SK-N-SH (cell line): Measurements from ENCODE around the gene EYA3. TPM values are rescaled to one million over a fixed set of nuclear protein-coding genes. Genes with fewer than 3 reads are reported as not detected.

Experiments
- CTCF ChIA-PET: fragments of 300-600, 350-600 bp; formaldehyde crosslinking; extraction: SDS; loops from one replicate; lab custom pipeline; 2021; lab: Yijun Ruan, JAX
- POLR2A ChIA-PET: fragments of 350-600 bp; sonication (Branson Sonifier 250); formaldehyde crosslinking; extraction: SDS; loops from one replicate; lab custom pipeline; 2020; ENCODE audit warnings: antibody characterized with exemption, inconsistent platforms; lab: Yijun Ruan, JAX
- DNase-seq: peaks from one replicate; pipeline ENCODE4 v3.0.0; 2012
- H2AFZ ChIP-seq: fragments of 200-600 bp; sonication (generic); 2 replicates; pipeline ENCODE4 v1.8.1; 2016; ENCODE audit warnings: antibody characterized with exemption, mild to moderate bottlenecking, low read depth
- H3F3A ChIP-seq: fragments of 200-600 bp; sonication (generic); replicated peaks from 2 replicates; pipeline ENCODE3; 2016; ENCODE audit warnings: antibody characterized with exemption, mild to moderate bottlenecking; ENCODE audit not compliant: insufficient read depth
- H3K27ac ChIP-seq, 2 experiments: fragments of 200-500 bp in 1 of 2; fragments of 200-600 bp in 1 of 2; sonication (Bioruptor generic) in 1 of 2; sonication (generic), shearing (Covaris generic) in 1 of 2; 2 replicates each; pipeline versions ENCODE4 v1.5.1 to v1.6.1; 2014 to 2016; ENCODE audit warnings: low read depth in 2 of 2, inconsistent platforms in 1 of 2, low read length in 1 of 2, mild to moderate bottlenecking in 1 of 2, mixed read lengths in 1 of 2
- H3K27me3 ChIP-seq: fragments of 200-600 bp; sonication (generic), shearing (Covaris generic); 2 replicates; pipeline ENCODE4 v1.6.1; 2016; ENCODE audit warnings: mixed run types; ENCODE audit not compliant: insufficient read depth
- H3K36me3 ChIP-seq, 2 experiments: fragments of 200-500 bp in 1 of 2; fragments of 200-600 bp in 1 of 2; sonication (Bioruptor generic) in 1 of 2; sonication (generic) in 1 of 2; replicated peaks in 1 of 2; 2 replicates each; pipeline versions ENCODE3 to v1.5.1; 2014 to 2016; ENCODE audit warnings: low read length in 1 of 2, mild to moderate bottlenecking in 1 of 2; ENCODE audit not compliant: insufficient read depth in 2 of 2, control insufficient read depth in 1 of 2
- H3K4me1 ChIP-seq, 2 experiments: fragments of 200-500 bp in 1 of 2; fragments of 200-600 bp in 1 of 2; sonication (Bioruptor generic) in 1 of 2; sonication (generic), shearing (Covaris generic) in 1 of 2; 2 replicates each; pipeline versions ENCODE4 v1.5.1 to v1.6.1; 2014 to 2016; ENCODE audit warnings: low read depth in 1 of 2, low read length in 1 of 2, mixed run types in 1 of 2; ENCODE audit not compliant: insufficient read depth in 2 of 2, control insufficient read depth in 1 of 2
- H3K4me2 ChIP-seq: fragments of 200-600 bp; sonication (generic), shearing (Covaris generic); 2 replicates; pipeline ENCODE4 v1.6.1; 2017; ENCODE audit warnings: mixed run types
- H3K4me3 ChIP-seq, 2 experiments: fragments of 200-500 bp in 1 of 2; fragments of 200-600 bp in 1 of 2; sonication (Bioruptor generic) in 1 of 2; sonication (generic), shearing (Covaris generic) in 1 of 2; 2 replicates each; pipeline versions ENCODE4 v1.5.1 to v1.8.1; 2014 to 2016; ENCODE audit warnings: low read depth in 2 of 2, inconsistent platforms in 1 of 2, low read length in 1 of 2, mild to moderate bottlenecking in 1 of 2, mixed read lengths in 1 of 2, moderate library complexity in 1 of 2
- H3K79me2 ChIP-seq: fragments of 200-600 bp; sonication (generic); 2 replicates; pipeline ENCODE4 v1.8.1; 2017; ENCODE audit warnings: mild to moderate bottlenecking; ENCODE audit not compliant: insufficient read depth
- H3K9ac ChIP-seq: fragments of 200-600 bp; sonication (generic); 2 replicates; pipeline ENCODE4 v1.6.1; 2017; ENCODE audit warnings: mixed run types
- H3K9me2 ChIP-seq: fragments of 200-600 bp; sonication (generic); 2 replicates; pipeline ENCODE4 v1.6.1; 2017; ENCODE audit warnings: mixed run types
- H3K9me3 ChIP-seq: fragments of 200-600 bp; sonication (generic); 2 replicates; pipeline ENCODE4 v1.6.1; 2017; ENCODE audit warnings: mixed run types, mild to moderate bottlenecking, moderate library complexity
- H4K20me1 ChIP-seq: fragments of 200-600 bp; sonication (generic); 2 replicates; pipeline ENCODE4 v1.6.1; 2017; ENCODE audit warnings: mild to moderate bottlenecking, mixed run types; ENCODE audit not compliant: insufficient read depth
- CHD2 ChIP-seq: fragments of 150-350 bp; IDR thresholded peaks from 2 replicates; pipeline ENCODE4 v1.6.1; 2018; ENCODE audit warnings: low read length; ENCODE audit not compliant: partially characterized antibody
- CTCF ChIP-seq: fragments of 200-600 bp; sonication (generic); IDR thresholded peaks from 2 replicates; pipeline ENCODE4 v1.6.1; 2017; ENCODE audit warnings: antibody characterized with exemption, mild to moderate bottlenecking, moderate library complexity
- ELF1 ChIP-seq: IDR thresholded peaks from 2 replicates; pipeline ENCODE4 v1.4.0; 2012
- EP300 ChIP-seq, 2 experiments: IDR thresholded peaks; 2 replicates each; pipeline versions ENCODE4 v1.4.0 to v1.6.1; 2012; ENCODE audit warnings: borderline replicate concordance in 1 of 2, low read depth in 1 of 2, low read length in 1 of 2
- EZH2phosphoT487 ChIP-seq: fragments of 200-600 bp; sonication (generic); IDR thresholded peaks from 2 replicates; pipeline ENCODE4 v1.6.1; 2017; ENCODE audit warnings: low read depth, mixed run types, mild to moderate bottlenecking, antibody characterized with exemption, moderate library complexity, borderline replicate concordance
- FOSL2 ChIP-seq: IDR thresholded peaks from 2 replicates; pipeline ENCODE4 v1.4.0; 2012; ENCODE audit warnings: low read depth, mild to moderate bottlenecking, moderate library complexity, borderline replicate concordance
- FOXM1 ChIP-seq: IDR thresholded peaks from 2 replicates; pipeline ENCODE4 v1.4.0; 2012; ENCODE audit warnings: low read depth, mild to moderate bottlenecking
- GATA2 ChIP-seq: sonication (generic); formaldehyde crosslinking; IDR thresholded peaks from 2 replicates; pipeline ENCODE4 v1.5.0; 2020; ENCODE audit warnings: mild to moderate bottlenecking, missing genetic modification reagents
- JUND ChIP-seq: IDR thresholded peaks from 2 replicates; pipeline ENCODE4 v1.4.0; 2012
- MXI1 ChIP-seq: IDR thresholded peaks from 2 replicates; pipeline ENCODE4 v1.6.1; 2012; ENCODE audit warnings: mild to moderate bottlenecking, low read depth, low read length, improper control_type of control experiment
- NRF1 ChIP-seq: IDR thresholded peaks from 2 replicates; pipeline ENCODE4 v1.6.1; 2012; ENCODE audit warnings: low read depth, mild to moderate bottlenecking, low read length
- PBX3 ChIP-seq: IDR thresholded peaks from 2 replicates; pipeline ENCODE4; 2012
- POLR2AphosphoS5 ChIP-seq: IDR thresholded peaks from 2 replicates; pipeline ENCODE4 v1.6.1; 2012; ENCODE audit warnings: low read depth, low read length
- RCOR1 ChIP-seq: fragments of 150-350 bp; IDR thresholded peaks from 2 replicates; pipeline ENCODE4 v1.6.1; 2017; ENCODE audit warnings: antibody characterized with exemption, low read length
- SMC3 ChIP-seq: IDR thresholded peaks from 2 replicates; pipeline ENCODE4 v1.6.1; 2012; ENCODE audit warnings: low read depth, low read length, improper control_type of control experiment
- TAF1 ChIP-seq: IDR thresholded peaks from 2 replicates; pipeline ENCODE4 v1.6.1; 2012; ENCODE audit warnings: low read depth, mild to moderate bottlenecking, low read length, moderate library complexity, borderline replicate concordance
- TCF12 ChIP-seq: IDR thresholded peaks from 2 replicates; pipeline ENCODE4 v1.4.0; 2012
- TEAD4 ChIP-seq: IDR thresholded peaks from 2 replicates; pipeline ENCODE4 v1.4.0; 2012; ENCODE audit warnings: mild to moderate bottlenecking, borderline replicate concordance; ENCODE audit not compliant: insufficient read depth
- USF1 ChIP-seq: IDR thresholded peaks from 2 replicates; pipeline ENCODE4 v1.4.0; 2012; ENCODE audit warnings: low read depth, borderline replicate concordance
- YY1 ChIP-seq: IDR thresholded peaks from 2 replicates; pipeline ENCODE4 v1.4.0; 2012; ENCODE audit warnings: low read depth, mild to moderate bottlenecking
- ZBTB33 ChIP-seq: IDR thresholded peaks from 2 replicates; pipeline ENCODE4 v1.4.0; 2012; ENCODE audit warnings: low read depth, borderline replicate concordance
- WGBS: methylation state at CpG from one replicate; pipeline ENCODE4 v1.1.6; 2017; ENCODE audit warnings: low lambda C conversion rate; 5-methylcytosine and 5-hydroxymethylcytosine counted together
- polyA plus RNA-seq, 3 experiments: library from polyadenylated mRNA; depleted of rRNA; stranded (reverse); fragments of >200 nt; gene quantifications; 2 replicates each; pipeline ENCODE4 v1.2.3, GENCODE V29; 2012

The EYA3 gene
- polyA plus RNA-seq, 1 of the 3 experiments (the other 2 are of a cell fraction), result 6.5 TPM

GRCh38 chr1:28113242-28113572 lies 24.8 kb upstream of the EYA3 start:
- Histone ChIP-seq H3K9ac (no peak overlapping the region), H3F3A (no peaks in the 10 kb centered on the region), H3K4me3 (no peak overlapping the region), H4K20me1 (no peaks in the 10 kb centered on the region), H3K27me3 (no peaks in the 10 kb centered on the region), H2AFZ (peak overlapping the region; percentile 81; the same call in 1 of the 2 replicates), H3K4me2 (no peak overlapping the region), H3K36me3 (no peaks in the 10 kb centered on the region), H3K27ac (no peak overlapping the region), H3K9me2 (no peaks in the 10 kb centered on the region), H3K79me2 (no peaks in the 10 kb centered on the region), H3K4me1 (no peaks in the 10 kb centered on the region), H3K9me3 (no peaks in the 10 kb centered on the region)
- no peak for TF ChIP-seq ELF1
- TF ChIP-seq EP300 (IDR thresholded peaks at IDR 0.05; ENCODE audit: borderline replicate concordance in 1 of 2, low read depth in 1 of 2, low read length in 1 of 2), result no peak
- no peak for TF ChIP-seq FOXM1
- no peak for TF ChIP-seq GATA2 (CRISPR knock-in tag)
- no peak for TF ChIP-seq JUND
- 64% methylated on average over 2 of the region's 3 CpGs for WGBS
- ChIA-PET CTCF (interaction anchor here (0.7 to 2.5 kb wide), 5 partner anchors 9 to 96 kb away, joined by 3 to 6 read pairs (median 5); no protein-coding TSS in a partner anchor), POLR2A (no interaction called here)
- DNase-seq, result no peak

- Histone ChIP-seq H2AFZ (peak overlapping the region; percentile 81; the same call in 1 of the 2 replicates), H3K36me3 (no peaks in the 10 kb centered on the region), H3K79me2 (no peaks in the 10 kb centered on the region), H3F3A (no peaks in the 10 kb centered on the region), H3K27me3 (no peaks in the 10 kb centered on the region), H3K4me3 (no peak overlapping the region), H3K9ac (no peak overlapping the region), H3K9me2 (no peaks in the 10 kb centered on the region), H3K4me2 (0 out of 2 replicates have a peak overlapping the region, but pooled peaks have one; percentile 11), H3K9me3 (no peaks in the 10 kb centered on the region), H3K27ac (peak overlapping the region in 1 of 2 experiments; percentile 22; a peak in 1 of 4 replicates), H3K4me1 (no peaks in the 10 kb centered on the region), H4K20me1 (no peaks in the 10 kb centered on the region)
- DNase-seq, result no peak
- 33% methylated on average over 4 of the region's 5 CpGs for WGBS
- TF ChIP-seq RCOR1, result no peak
- no peak for TF ChIP-seq POLR2AphosphoS5
- no peak for TF ChIP-seq NRF1
- peak; percentile 66 for TF ChIP-seq PBX3
- TF ChIP-seq MXI1, result no peak
- TF ChIP-seq TEAD4, result no peak
- peak; percentile 50 for TF ChIP-seq CTCF
- TF ChIP-seq EZH2phosphoT487, result no peak
- peak; percentile 57; the same call in 1 of the 2 replicates for TF ChIP-seq FOSL2
- no peak for TF ChIP-seq EP300 (IDR thresholded peaks at IDR 0.05; ENCODE audit: borderline replicate concordance in 1 of 2, low read depth in 1 of 2, low read length in 1 of 2)
- TF ChIP-seq SMC3, result no peak
- TF ChIP-seq ZBTB33, result no peak
- TF ChIP-seq USF1, result no peak
- TF ChIP-seq YY1, result no peak
- no peak for TF ChIP-seq TAF1
- no peak for TF ChIP-seq CHD2
- TF ChIP-seq TCF12, result peak; percentile 55; the same call in 1 of the 2 replicates
- CTCF ChIA-PET, result interaction anchor here (0.7 to 2.5 kb wide), 8 partner anchors 8 to 96 kb away, joined by 3 to 6 read pairs (median 4); no protein-coding TSS in a partner anchor
- POLR2A ChIA-PET, result no interaction called here
Measured at GRCh38 chr1:28112388-28113241, 24.2 kb upstream of the EYA3 start.
